Activated CD4-positive, alpha-beta memory T cell treated with anti-CD3 and anti-CD28 coated beads, Interleukin-2, amount 10 ng/mL, durations not matched to agents 7 days and 5 days (primary cell): Measurements from ENCODE around the gene FMN2. TPM values are rescaled to one million over a fixed set of nuclear protein-coding genes. Genes with fewer than 3 reads are reported as not detected.

ENCODE experiments used
- CTCF ChIA-PET: fragments of 350-600 bp; sonication (Branson Sonifier 250); formaldehyde crosslinking; loops from one replicate; lab custom pipeline; 2021; ENCODE audit warnings: antibody characterized with exemption, inconsistent platforms; lab: Charles Lee
- POLR2A ChIA-PET: fragments of 350-600 bp; sonication (Branson Sonifier 250); formaldehyde crosslinking; loops from one replicate; lab custom pipeline; 2021; ENCODE audit warnings: antibody characterized with exemption; lab: Charles Lee
- DNase-seq: peaks from one replicate; pipeline ENCODE4 v3.0.0-alpha.2; 2020
- H3K27ac Mint-ChIP-seq: one replicate; pipeline ENCODE4 v1.8.0; 2021; ENCODE audit warnings: mild to moderate bottlenecking, mixed read lengths
- H3K27me3 Mint-ChIP-seq: one replicate; pipeline ENCODE4 v1.8.0; 2021; ENCODE audit warnings: mixed read lengths
- H3K36me3 Mint-ChIP-seq: one replicate; pipeline ENCODE4 v1.8.0; 2021; ENCODE audit warnings: low read depth, mixed read lengths
- H3K4me1 Mint-ChIP-seq: one replicate; pipeline ENCODE4 v1.8.0; 2021; ENCODE audit warnings: mixed read lengths
- H3K4me3 Mint-ChIP-seq: one replicate; pipeline ENCODE4 v1.8.0; 2021; ENCODE audit warnings: mild to moderate bottlenecking, mixed read lengths
- H3K9me3 Mint-ChIP-seq: one replicate; pipeline ENCODE4 v1.8.0; 2021; ENCODE audit warnings: mixed read lengths
- total RNA-seq, 2 experiments: library from RNA; stranded (reverse); gene quantifications; one replicate each; pipeline ENCODE4 v1.2.3, GENCODE V29; 2021

Gene FMN2
- total RNA-seq, 2 experiments from 2014 or later: not detected

GRCh38 chr1:240486611-240487010, 394.9 kb downstream of the FMN2 start:
- CTCF ChIA-PET: no interaction called here
- H3K36me3 Mint-ChIP-seq: no peaks in the 10 kb centered on the region
- no peaks in the 10 kb centered on the region for H3K9me3 Mint-ChIP-seq
- DNase-seq: no peak
- no peak overlapping the region for H3K4me3 Mint-ChIP-seq
- H3K27ac Mint-ChIP-seq: no peak overlapping the region
- H3K27me3 Mint-ChIP-seq: peaks cover 2% of the 10 kb centered on the region
- POLR2A ChIA-PET: no interaction called here
- no peaks in the 10 kb centered on the region for H3K4me1 Mint-ChIP-seq

GRCh38 chr1:240487493-240487892, 395.8 kb downstream of the FMN2 start:
- Mint-ChIP-seq H3K27me3 (peaks cover 2% of the 10 kb centered on the region), H3K4me1 (no peaks in the 10 kb centered on the region), H3K4me3 (no peak overlapping the region), H3K36me3 (no peaks in the 10 kb centered on the region), H3K27ac (no peak overlapping the region), H3K9me3 (no peaks in the 10 kb centered on the region)
- CTCF ChIA-PET: no interaction called here
- POLR2A ChIA-PET: no interaction called here
- DNase-seq: no peak

GRCh38 chr1:240491156-240491555, 399.5 kb downstream of the FMN2 start:
- H3K9me3 Mint-ChIP-seq: peaks cover under 1% of the 10 kb centered on the region
- no peaks in the 10 kb centered on the region for H3K36me3 Mint-ChIP-seq
- CTCF ChIA-PET: no interaction called here
- no peak for DNase-seq
- H3K27me3 Mint-ChIP-seq: peaks cover 2% of the 10 kb centered on the region
- no peak overlapping the region for H3K4me3 Mint-ChIP-seq
- POLR2A ChIA-PET: no interaction called here
- H3K27ac Mint-ChIP-seq: no peak overlapping the region
- H3K4me1 Mint-ChIP-seq: no peaks in the 10 kb centered on the region

GRCh38 chr1:240491796-240492195, 400.1 kb downstream of the FMN2 start:
- Mint-ChIP-seq H3K27ac (no peak overlapping the region), H3K4me1 (no peaks in the 10 kb centered on the region), H3K9me3 (peaks cover 3% of the 10 kb centered on the region), H3K4me3 (no peak overlapping the region), H3K27me3 (peaks cover 2% of the 10 kb centered on the region), H3K36me3 (no peaks in the 10 kb centered on the region)
- POLR2A ChIA-PET: no interaction called here
- no peak for DNase-seq
- CTCF ChIA-PET: no interaction called here

DNA sequence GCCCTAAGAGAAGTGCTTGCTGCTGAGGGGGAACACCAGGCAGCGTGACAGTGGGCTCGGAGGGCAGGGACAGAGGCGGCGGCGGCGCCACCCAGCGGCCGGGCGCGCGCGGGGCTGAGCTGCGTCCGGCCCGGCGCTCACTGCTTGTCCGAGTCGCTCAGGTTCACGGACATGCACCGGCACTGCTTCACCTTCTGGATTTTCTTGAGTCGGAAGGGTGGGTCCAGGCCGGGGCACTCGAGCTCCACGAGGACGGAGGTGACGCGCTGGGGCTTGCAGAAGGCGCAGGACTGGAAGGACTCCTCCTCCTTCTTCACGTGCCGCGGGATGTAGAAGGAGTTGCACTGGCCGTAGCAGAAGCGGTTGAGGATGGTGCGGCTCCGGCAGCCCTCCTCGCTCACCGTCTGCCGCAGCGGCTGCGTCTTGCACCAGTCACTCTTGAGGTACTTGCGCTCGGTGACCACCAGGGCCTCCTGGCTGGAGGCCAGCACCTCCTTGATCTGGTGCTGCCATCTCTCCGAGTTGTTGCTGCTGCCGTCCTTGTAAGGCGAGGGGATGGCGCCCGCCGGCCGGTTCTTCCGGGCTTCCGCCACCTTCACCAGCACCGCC, 401.3 kb downstream of the FMN2 start:
- peak overlapping the region; percentile 30 for H3K4me3 Mint-ChIP-seq
- no peak overlapping the region for H3K27ac Mint-ChIP-seq
- H3K9me3 Mint-ChIP-seq: peaks cover 6% of the 10 kb centered on the region
- ChIA-PET CTCF (no interaction called here), POLR2A (no interaction called here)
- H3K4me1 Mint-ChIP-seq: peaks cover 2% of the 10 kb centered on the region
- DNase-seq: peak; percentile 18
- H3K27me3 Mint-ChIP-seq: peaks cover 2% of the 10 kb centered on the region
- no peaks in the 10 kb centered on the region for H3K36me3 Mint-ChIP-seq

DNA sequence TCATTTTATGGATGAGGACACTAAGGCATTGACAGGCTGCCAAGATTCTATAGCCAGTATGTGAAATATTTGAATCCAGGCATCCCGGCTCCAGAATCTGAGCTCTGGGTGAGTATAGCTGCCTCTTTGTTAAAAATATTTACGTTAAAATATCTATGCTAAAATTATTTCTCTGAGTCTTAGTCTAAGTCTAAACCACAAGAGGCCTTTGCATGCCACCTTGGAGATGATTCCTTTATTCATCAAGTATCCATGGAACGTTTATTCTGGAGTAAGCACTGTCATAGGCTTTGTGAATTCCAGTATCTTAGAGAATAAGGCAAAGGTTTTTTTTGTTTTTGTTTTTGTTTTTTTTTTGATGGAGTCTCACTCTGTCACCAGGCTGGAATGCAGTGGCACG, 403.9 kb downstream of the FMN2 start:
- ChIA-PET POLR2A (no interaction called here), CTCF (no interaction called here)
- Mint-ChIP-seq H3K9me3 (peaks cover 11% of the 10 kb centered on the region), H3K4me3 (no peak overlapping the region), H3K27me3 (peaks cover 2% of the 10 kb centered on the region), H3K36me3 (no peaks in the 10 kb centered on the region), H3K4me1 (peaks cover 21% of the 10 kb centered on the region), H3K27ac (no peak overlapping the region)
- no peak for DNase-seq

GRCh38 chr1:240496356-240496755, 404.7 kb downstream of the FMN2 start:
- Mint-ChIP-seq H3K27ac (no peak overlapping the region), H3K4me3 (no peak overlapping the region), H3K9me3 (peaks cover 14% of the 10 kb centered on the region), H3K27me3 (no peaks in the 10 kb centered on the region), H3K36me3 (no peaks in the 10 kb centered on the region), H3K4me1 (peaks cover 21% of the 10 kb centered on the region)
- DNase-seq: no peak
- CTCF ChIA-PET: no interaction called here
- POLR2A ChIA-PET: no interaction called here

- DNase-seq: no peak
- H3K9me3 Mint-ChIP-seq: peaks cover 14% of the 10 kb centered on the region
- no peaks in the 10 kb centered on the region for H3K36me3 Mint-ChIP-seq
- POLR2A ChIA-PET: no interaction called here
- no peak overlapping the region for H3K27ac Mint-ChIP-seq
- no peak overlapping the region for H3K4me3 Mint-ChIP-seq
- CTCF ChIA-PET: no interaction called here
- H3K27me3 Mint-ChIP-seq: no peaks in the 10 kb centered on the region
- H3K4me1 Mint-ChIP-seq: peaks cover 21% of the 10 kb centered on the region
Measured at GRCh38 chr1:240496941-240497340, 405.3 kb downstream of the FMN2 start.

GRCh38 chr1:240497908-240498307, 406.2 kb downstream of the FMN2 start:
- ChIA-PET CTCF (no interaction called here), POLR2A (interaction anchor here (0.9 kb wide), 1 partner anchor 113 kb away, joined by 3 read pairs; no protein-coding TSS in a partner anchor)
- H3K27ac Mint-ChIP-seq: no peak overlapping the region
- peaks cover 14% of the 10 kb centered on the region for H3K9me3 Mint-ChIP-seq
- H3K4me3 Mint-ChIP-seq: no peak overlapping the region
- H3K36me3 Mint-ChIP-seq: no peaks in the 10 kb centered on the region
- H3K4me1 Mint-ChIP-seq: peaks cover 21% of the 10 kb centered on the region
- H3K27me3 Mint-ChIP-seq: no peaks in the 10 kb centered on the region
- DNase-seq: no peak

GRCh38 chr1:240498335-240498734, 406.7 kb downstream of the FMN2 start:
- Mint-ChIP-seq H3K27ac (no peak overlapping the region), H3K4me1 (peaks cover 21% of the 10 kb centered on the region), H3K36me3 (no peaks in the 10 kb centered on the region), H3K4me3 (no peak overlapping the region), H3K9me3 (peaks cover 14% of the 10 kb centered on the region), H3K27me3 (no peaks in the 10 kb centered on the region)
- POLR2A ChIA-PET: interaction anchor here (0.9 kb wide), 1 partner anchor 113 kb away, joined by 3 read pairs; no protein-coding TSS in a partner anchor
- CTCF ChIA-PET: no interaction called here
- no peak for DNase-seq

GRCh38 chr1:240499012-240499411, 407.3 kb downstream of the FMN2 start:
- H3K27ac Mint-ChIP-seq: no peak overlapping the region
- H3K36me3 Mint-ChIP-seq: no peaks in the 10 kb centered on the region
- H3K4me3 Mint-ChIP-seq: no peak overlapping the region
- POLR2A ChIA-PET: interaction anchor here (0.9 kb wide), 1 partner anchor 112 kb away, joined by 3 read pairs; no protein-coding TSS in a partner anchor
- peaks cover 21% of the 10 kb centered on the region for H3K4me1 Mint-ChIP-seq
- peaks cover 14% of the 10 kb centered on the region for H3K9me3 Mint-ChIP-seq
- DNase-seq: no peak
- CTCF ChIA-PET: no interaction called here
- no peaks in the 10 kb centered on the region for H3K27me3 Mint-ChIP-seq

DNA sequence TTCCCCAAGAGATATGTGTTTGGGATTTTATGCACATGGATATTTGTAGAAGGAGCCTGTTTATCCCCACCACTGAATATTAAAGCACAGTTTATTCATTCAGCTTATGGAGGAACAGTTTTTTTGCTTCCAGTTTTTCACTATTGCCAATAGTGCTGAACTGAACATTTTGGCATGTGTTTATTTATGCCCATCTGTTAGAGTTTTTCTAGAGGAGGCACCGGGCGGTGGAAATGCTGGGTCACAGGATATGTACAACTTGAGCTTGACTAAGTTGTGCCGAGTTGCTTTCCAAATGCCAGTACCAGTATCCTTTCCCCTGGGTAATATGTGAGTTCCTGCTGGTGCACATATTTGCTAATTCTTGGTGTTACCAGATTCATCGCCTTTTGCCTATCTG, 409.0 kb downstream of the FMN2 start:
- no peak for DNase-seq
- Mint-ChIP-seq H3K36me3 (no peaks in the 10 kb centered on the region), H3K27ac (no peak overlapping the region), H3K27me3 (no peaks in the 10 kb centered on the region), H3K4me3 (no peak overlapping the region), H3K4me1 (peaks cover 25% of the 10 kb centered on the region), H3K9me3 (peaks cover 14% of the 10 kb centered on the region)
- ChIA-PET POLR2A (no interaction called here), CTCF (no interaction called here)

- Mint-ChIP-seq H3K4me1 (peaks cover 25% of the 10 kb centered on the region), H3K27ac (no peak overlapping the region), H3K27me3 (no peaks in the 10 kb centered on the region), H3K36me3 (no peaks in the 10 kb centered on the region), H3K9me3 (peaks cover 14% of the 10 kb centered on the region), H3K4me3 (no peak overlapping the region)
- ChIA-PET POLR2A (no interaction called here), CTCF (no interaction called here)
- DNase-seq: no peak
Measured at GRCh38 chr1:240501115-240501514, 409.4 kb downstream of the FMN2 start.

- H3K4me3 Mint-ChIP-seq: no peak overlapping the region
- no peak overlapping the region for H3K27ac Mint-ChIP-seq
- ChIA-PET CTCF (no interaction called here), POLR2A (no interaction called here)
- peaks cover 23% of the 10 kb centered on the region for H3K4me1 Mint-ChIP-seq
- DNase-seq: no peak
- no peaks in the 10 kb centered on the region for H3K36me3 Mint-ChIP-seq
- peaks cover 7% of the 10 kb centered on the region for H3K9me3 Mint-ChIP-seq
- H3K27me3 Mint-ChIP-seq: no peaks in the 10 kb centered on the region
Measured at GRCh38 chr1:240503036-240503435, 411.4 kb downstream of the FMN2 start.
